Measurements from ENCODE around the gene FAM163B. TPM values are rescaled to one million over a fixed set of nuclear protein-coding genes. Genes with fewer than 3 reads are reported as not detected.

Gene FAM163B
- total RNA-seq, 2 donors from 2014 or later: not detected

DNA sequence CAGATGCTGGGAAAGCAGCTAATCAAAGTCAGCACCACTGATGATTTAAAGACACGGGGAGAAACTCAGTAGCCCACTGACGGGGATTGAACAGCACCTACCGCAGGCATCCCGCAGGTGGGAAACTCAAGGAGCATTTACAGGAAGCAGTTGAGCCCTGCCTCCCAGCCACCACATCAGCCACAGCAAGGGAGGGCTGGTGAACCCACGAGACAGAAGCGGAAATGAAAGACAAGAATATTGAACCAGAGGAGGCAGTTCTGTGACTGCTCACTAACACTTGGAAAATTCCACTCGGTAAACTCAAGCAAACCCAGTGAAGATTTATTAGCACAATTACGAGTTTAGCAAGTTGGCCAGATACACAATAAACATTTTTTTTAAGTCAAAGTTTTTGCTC, 10.6 kb upstream of the FAM163B start:
- Mint-ChIP-seq H3K4me1 (ENCODE audit: low read depth) (peaks cover 33% of the 10 kb centered on the region), H3K36me3 (ENCODE audit: insufficient read depth in 2 of 2) (no peaks in the 10 kb centered on the region), H3K4me3 (peak overlapping the region; percentile 5 to 32), H3K27me3 (ENCODE audit: low read depth) (no peaks in the 10 kb centered on the region), H3K27ac (no peak overlapping the region), H3K9me3 (no peaks in the 10 kb centered on the region)
- DNase-seq (peak; percentile 32 to 42), ATAC-seq (replicated peaks in 1 of 2) (peak; percentile 60 to 61)

DNA sequence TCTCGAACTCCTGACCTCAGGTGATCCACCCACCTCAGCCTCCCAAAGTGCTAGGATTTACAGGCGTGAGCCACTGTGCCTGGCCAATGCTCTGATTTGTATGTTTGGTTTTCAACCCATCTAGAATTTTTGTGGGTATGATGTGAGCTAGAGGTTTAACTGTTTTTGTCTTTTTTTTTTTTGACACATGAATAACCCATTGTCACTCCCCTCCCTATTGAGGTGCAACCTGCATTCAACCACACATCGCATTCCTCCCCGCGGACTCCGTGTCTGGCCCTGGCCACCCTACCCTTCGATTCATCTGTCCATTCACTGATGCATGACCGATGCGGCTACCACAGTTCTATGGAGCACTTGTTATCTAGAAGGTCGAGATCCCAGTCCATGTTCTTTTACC, 9.5 kb upstream of the FAM163B start:
- Mint-ChIP-seq H3K36me3 (ENCODE audit: insufficient read depth in 2 of 2) (no peaks in the 10 kb centered on the region), H3K4me1 (ENCODE audit: low read depth) (peaks cover 33% of the 10 kb centered on the region), H3K4me3 (no peak overlapping the region), H3K9me3 (no peaks in the 10 kb centered on the region), H3K27ac (no peak overlapping the region), H3K27me3 (ENCODE audit: low read depth) (no peaks in the 10 kb centered on the region)
- ATAC-seq (replicated peaks in 1 of 2) (no peak), DNase-seq (no peak)

DNA sequence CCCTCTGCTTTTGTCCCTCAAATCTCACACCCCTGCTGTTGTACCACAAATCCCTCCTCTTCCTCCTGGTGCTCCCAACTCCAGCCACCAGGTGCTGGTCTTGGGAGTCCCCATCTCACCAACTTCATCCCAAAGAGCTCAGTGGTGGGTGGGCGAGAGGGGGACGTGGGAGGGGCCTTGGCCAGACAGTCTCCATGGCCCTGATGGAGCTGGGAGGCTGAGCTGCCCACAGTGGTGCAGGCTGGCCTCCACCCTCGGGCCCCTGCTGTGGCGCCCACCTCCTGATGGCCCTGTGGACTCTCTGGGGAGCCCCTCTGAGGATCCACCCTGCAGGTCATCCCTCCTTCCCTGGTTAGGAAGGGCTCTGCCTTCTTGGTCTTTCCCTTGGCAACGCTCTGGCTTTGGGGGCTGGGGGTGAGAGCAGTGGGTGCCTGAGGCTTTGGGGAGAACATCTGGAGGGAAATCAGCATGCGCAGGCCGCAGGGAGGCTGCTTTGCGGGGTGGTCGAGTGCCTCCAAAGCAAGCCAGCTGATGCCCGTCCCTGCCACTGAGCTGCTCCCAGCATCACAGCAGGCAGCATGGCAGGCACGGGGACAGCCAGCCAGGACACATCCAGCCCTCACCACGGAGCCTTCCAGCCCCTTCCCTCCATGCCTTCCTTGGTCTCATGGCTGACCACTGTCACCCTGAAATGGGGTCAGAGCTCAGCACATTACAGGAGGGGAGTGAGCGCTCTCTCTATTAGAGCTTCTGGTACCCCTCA, 7.6 kb upstream of the FAM163B start:
- no peak for DNase-seq
- Mint-ChIP-seq H3K4me3 (no peak overlapping the region), H3K27ac (no peak overlapping the region), H3K36me3 (ENCODE audit: insufficient read depth in 2 of 2) (no peaks in the 10 kb centered on the region), H3K9me3 (no peaks in the 10 kb centered on the region), H3K4me1 (ENCODE audit: low read depth) (peaks cover 24% of the 10 kb centered on the region), H3K27me3 (ENCODE audit: low read depth) (peaks cover 10% of the 10 kb centered on the region)
- no peak for ATAC-seq (replicated peaks in 1 of 2)

DNA sequence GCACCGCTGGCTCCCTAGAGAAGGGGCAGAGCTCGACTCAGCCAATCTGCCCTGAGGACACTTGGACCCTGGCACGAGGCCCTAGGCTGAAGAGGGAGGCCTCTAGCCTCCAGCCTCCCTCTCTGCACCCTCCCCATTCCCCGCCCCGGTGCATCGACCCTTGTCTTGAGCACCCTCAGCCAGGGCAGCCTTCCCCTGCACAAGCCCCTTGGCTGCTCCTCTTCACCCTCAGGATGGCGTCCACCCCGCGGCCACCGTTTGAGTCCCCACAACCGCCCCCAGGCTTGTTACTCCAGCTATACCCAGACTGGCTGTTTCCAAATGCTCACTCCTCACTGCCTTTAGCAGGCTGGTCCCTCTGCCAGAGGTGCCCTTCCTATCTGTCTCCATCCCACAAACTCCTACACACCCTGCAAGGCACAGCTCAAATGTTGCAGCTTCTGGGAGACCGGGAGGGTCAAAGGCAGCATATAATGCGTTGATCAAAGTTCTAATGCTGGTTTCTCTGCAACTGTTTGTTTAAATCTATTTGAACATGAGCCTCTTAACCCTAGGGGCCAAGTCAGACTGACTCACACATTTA, 6.5 kb upstream of the FAM163B start:
- peaks cover 21% of the 10 kb centered on the region for H3K27me3 Mint-ChIP-seq (ENCODE audit: low read depth)
- H3K4me3 Mint-ChIP-seq: no peak overlapping the region
- ATAC-seq (replicated peaks in 1 of 2): no peak
- H3K9me3 Mint-ChIP-seq: no peaks in the 10 kb centered on the region
- peaks cover 12% of the 10 kb centered on the region for H3K4me1 Mint-ChIP-seq (ENCODE audit: low read depth)
- no peaks in the 10 kb centered on the region for H3K36me3 Mint-ChIP-seq (ENCODE audit: insufficient read depth in 2 of 2)
- DNase-seq: no peak
- H3K27ac Mint-ChIP-seq: no peak overlapping the region

DNA sequence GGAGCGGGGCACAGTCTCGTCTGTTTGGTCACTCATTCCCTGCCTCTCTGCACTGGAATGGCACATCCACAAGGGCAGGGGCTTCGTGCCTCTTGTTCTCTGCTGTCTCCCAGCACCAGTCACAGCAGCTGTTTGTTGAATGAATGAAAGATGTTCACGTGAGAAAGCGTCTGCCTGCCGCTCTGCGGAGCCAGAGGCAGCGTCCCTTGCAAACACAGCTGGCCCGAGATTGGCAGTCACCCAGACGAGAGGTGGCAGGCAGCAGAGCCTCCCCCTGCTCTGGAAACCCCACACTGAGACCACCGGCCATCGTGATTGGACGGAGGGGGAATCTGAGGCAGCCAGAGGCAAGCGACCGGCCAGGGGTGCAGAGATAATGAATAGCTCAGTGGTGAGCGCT, 6.0 kb upstream of the FAM163B start:
- H3K36me3 Mint-ChIP-seq (ENCODE audit: insufficient read depth in 2 of 2): no peaks in the 10 kb centered on the region

DNA sequence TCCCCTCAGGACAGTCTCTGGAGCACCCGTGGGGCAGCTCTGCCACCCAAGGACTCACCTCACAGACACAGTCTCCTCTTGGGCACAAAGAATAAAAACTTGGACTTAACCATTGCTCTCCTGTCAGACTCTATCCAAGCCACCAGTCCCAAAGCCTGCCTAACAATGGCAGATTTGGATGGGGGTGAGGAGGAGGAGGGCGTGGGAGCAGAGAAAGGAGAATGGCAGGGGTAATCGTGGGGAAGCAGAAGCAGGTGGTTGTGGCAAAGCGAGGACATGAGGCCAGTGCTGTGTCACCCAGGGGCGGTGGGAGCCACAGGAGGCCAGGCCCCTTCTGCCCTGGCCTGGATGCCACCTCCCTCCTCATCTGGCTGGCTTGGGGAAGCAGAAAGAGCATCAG, 5.5 kb upstream of the FAM163B start:
- H3K27me3 Mint-ChIP-seq (ENCODE audit: low read depth): peaks cover 32% of the 10 kb centered on the region
- ATAC-seq (replicated peaks in 1 of 2) (no peak), DNase-seq (no peak)
- H3K4me1 Mint-ChIP-seq (ENCODE audit: low read depth): peaks cover 2% of the 10 kb centered on the region
- H3K36me3 Mint-ChIP-seq (ENCODE audit: insufficient read depth in 2 of 2): no peaks in the 10 kb centered on the region
- no peak overlapping the region for H3K4me3 Mint-ChIP-seq
- no peak overlapping the region for H3K27ac Mint-ChIP-seq
- H3K9me3 Mint-ChIP-seq: no peaks in the 10 kb centered on the region

More for the DNA sequence above, 6.0 kb upstream of the FAM163B start:
- H3K4me3 Mint-ChIP-seq: no peak overlapping the region
- no peak overlapping the region for H3K27ac Mint-ChIP-seq
- DNase-seq: no peak
- ATAC-seq (replicated peaks in 1 of 2): no peak
- peaks cover 7% of the 10 kb centered on the region for H3K4me1 Mint-ChIP-seq (ENCODE audit: low read depth)
- no peaks in the 10 kb centered on the region for H3K9me3 Mint-ChIP-seq
- H3K27me3 Mint-ChIP-seq (ENCODE audit: low read depth): peaks cover 27% of the 10 kb centered on the region

DNA sequence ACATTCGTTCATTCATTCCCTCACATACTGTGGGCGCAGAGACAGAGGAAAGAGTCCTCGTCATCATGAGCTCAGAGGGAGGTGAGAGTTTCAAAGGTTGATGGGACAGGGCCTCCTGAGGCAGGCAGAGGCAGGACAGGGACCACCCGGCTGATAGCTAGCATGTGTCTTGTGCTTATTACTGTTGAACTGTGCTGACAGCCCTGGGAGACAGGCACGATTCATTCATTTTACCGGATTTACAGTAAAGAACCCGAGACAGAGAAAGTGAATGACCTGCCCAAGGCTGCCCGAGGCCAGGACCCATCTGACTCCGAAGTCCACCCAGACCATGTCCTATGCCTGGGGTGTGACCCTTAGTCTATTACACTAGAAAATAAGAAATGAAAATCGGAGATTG, 4.9 kb upstream of the FAM163B start:
- ATAC-seq (replicated peaks in 1 of 2): no peak
- Mint-ChIP-seq H3K9me3 (no peaks in the 10 kb centered on the region), H3K4me3 (no peak overlapping the region), H3K27ac (no peak overlapping the region), H3K4me1 (ENCODE audit: low read depth) (no peaks in the 10 kb centered on the region), H3K27me3 (ENCODE audit: low read depth) (peaks cover 34% of the 10 kb centered on the region), H3K36me3 (ENCODE audit: insufficient read depth in 2 of 2) (no peaks in the 10 kb centered on the region)
- DNase-seq: no peak

DNA sequence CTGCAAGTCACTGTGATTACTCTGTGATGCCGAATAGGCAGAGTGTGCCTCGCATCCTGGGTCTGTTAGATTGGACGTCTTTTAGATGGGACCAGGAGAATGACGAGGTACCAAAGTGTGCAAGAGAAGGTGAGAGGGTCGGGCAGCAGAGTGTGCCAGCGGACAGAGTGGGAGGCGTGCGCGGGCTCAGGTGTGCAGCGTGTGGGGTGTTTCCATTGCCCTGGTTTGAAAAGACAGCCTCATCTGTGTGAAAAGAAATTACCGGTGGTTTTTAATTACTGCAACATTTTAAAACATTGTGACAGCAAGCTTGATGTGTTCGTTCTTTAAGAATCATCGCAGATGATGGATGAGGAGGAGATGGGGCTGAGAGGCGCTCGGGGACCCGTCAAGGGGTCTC, 4.2 kb upstream of the FAM163B start:
- H3K27ac Mint-ChIP-seq: no peak overlapping the region
- DNase-seq (no peak), ATAC-seq (replicated peaks in 1 of 2) (no peak)
- H3K4me1 Mint-ChIP-seq (ENCODE audit: low read depth): no peaks in the 10 kb centered on the region
- peaks cover 37% of the 10 kb centered on the region for H3K27me3 Mint-ChIP-seq (ENCODE audit: low read depth)
- H3K36me3 Mint-ChIP-seq (ENCODE audit: insufficient read depth in 2 of 2): no peaks in the 10 kb centered on the region
- no peaks in the 10 kb centered on the region for H3K9me3 Mint-ChIP-seq
- H3K4me3 Mint-ChIP-seq: no peak overlapping the region

DNA sequence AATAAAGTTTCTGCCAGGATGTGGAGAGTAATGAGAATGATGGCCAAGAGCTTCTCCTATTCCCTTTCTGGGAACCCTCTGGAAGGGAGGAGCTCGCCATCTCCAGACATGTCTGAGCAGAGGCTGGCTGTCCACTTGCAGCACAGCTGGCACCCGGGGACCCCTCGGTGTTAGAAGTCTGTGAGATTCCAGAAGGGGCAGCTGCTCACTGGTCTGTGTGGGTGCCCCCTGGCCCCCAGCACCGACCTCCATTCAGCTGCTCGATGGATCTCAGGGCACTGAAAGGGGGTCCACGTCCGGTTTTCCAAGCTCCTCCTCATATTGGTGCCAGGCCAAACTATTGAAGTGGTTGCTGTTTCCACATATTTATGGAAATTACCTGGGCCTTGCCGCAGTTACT, 3.6 kb upstream of the FAM163B start:
- no peaks in the 10 kb centered on the region for H3K9me3 Mint-ChIP-seq
- no peak for ATAC-seq (replicated peaks in 1 of 2)
- no peak overlapping the region for H3K27ac Mint-ChIP-seq
- no peak overlapping the region for H3K4me3 Mint-ChIP-seq
- no peak for DNase-seq
- H3K36me3 Mint-ChIP-seq (ENCODE audit: insufficient read depth in 2 of 2): no peaks in the 10 kb centered on the region
- no peaks in the 10 kb centered on the region for H3K4me1 Mint-ChIP-seq (ENCODE audit: low read depth)
- H3K27me3 Mint-ChIP-seq (ENCODE audit: low read depth): peaks cover 41% of the 10 kb centered on the region

DNA sequence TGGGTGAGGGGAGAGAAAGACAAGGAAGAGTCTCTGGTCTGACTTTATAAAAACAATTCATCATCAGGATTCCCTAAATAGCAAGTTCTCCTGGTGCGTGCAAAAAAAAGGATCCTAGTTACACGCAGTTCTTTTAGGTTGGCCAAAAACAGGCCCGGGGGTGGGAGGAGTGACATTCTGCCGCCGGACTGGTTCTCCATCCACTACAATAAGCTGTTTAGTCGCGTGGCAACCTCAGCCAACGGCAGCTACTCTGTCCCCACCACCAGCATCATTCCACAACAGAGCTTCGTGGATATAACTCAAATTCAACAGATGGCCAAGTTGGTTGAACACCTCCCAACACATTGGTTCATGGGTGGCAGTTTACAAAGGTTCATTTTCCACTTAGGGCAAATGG, 2.9 kb upstream of the FAM163B start:
- H3K27me3 Mint-ChIP-seq (ENCODE audit: low read depth): peaks cover 41% of the 10 kb centered on the region
- H3K36me3 Mint-ChIP-seq (ENCODE audit: insufficient read depth in 2 of 2): no peaks in the 10 kb centered on the region
- no peaks in the 10 kb centered on the region for H3K4me1 Mint-ChIP-seq (ENCODE audit: low read depth)
- ATAC-seq (replicated peaks in 1 of 2): no peak
- H3K27ac Mint-ChIP-seq: no peak overlapping the region
- no peak for DNase-seq
- H3K4me3 Mint-ChIP-seq: no peak overlapping the region
- no peaks in the 10 kb centered on the region for H3K9me3 Mint-ChIP-seq

DNA sequence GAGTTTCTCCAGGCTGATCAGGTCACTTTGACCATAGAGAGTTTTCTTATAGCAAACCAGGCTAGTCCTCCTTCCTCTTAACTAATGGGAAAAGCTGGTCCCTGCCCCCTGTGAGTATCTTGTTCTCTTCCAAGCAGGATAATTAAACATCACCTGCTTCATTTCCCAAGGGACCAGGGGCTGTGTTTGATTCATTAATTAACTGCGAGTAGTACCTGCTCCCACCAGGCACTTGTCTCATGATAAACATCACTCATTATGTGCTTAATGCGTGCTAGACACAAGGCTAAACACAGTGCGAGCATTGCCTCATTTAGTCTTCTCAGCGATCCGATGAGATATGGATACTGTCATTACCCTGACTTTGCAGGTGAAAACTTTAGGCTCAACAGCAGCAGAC, 1.7 kb upstream of the FAM163B start:
- no peaks in the 10 kb centered on the region for H3K4me1 Mint-ChIP-seq (ENCODE audit: low read depth)
- H3K9me3 Mint-ChIP-seq: no peaks in the 10 kb centered on the region
- peaks cover 41% of the 10 kb centered on the region for H3K27me3 Mint-ChIP-seq (ENCODE audit: low read depth)
- no peak overlapping the region for H3K27ac Mint-ChIP-seq
- DNase-seq (no peak), ATAC-seq (replicated peaks in 1 of 2) (no peak)
- no peak overlapping the region for H3K4me3 Mint-ChIP-seq
- H3K36me3 Mint-ChIP-seq (ENCODE audit: insufficient read depth in 2 of 2): no peaks in the 10 kb centered on the region

DNA sequence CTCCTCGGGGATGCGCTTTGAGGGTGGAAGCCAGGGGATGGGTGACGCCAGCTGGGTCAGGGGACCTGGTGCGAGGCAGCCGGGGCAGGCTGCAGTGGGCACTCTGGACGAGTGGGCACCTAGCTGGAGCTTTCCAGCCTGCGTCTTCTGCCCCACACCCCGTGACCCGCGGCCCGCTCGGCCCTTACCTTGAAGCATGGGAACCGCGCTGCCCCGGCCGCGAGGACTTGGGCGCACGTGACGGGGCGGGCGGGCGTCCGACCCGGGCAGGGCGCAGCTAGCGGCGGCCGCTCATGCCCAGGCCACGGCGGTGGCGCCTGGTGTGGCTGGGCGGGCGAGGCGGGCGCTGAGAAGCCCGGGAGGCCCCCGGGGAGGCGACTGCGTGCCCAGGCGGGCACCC, 300 bp downstream of the FAM163B start:
- Mint-ChIP-seq H3K4me3 (no peak overlapping the region), H3K27me3 (ENCODE audit: low read depth) (peaks cover 41% of the 10 kb centered on the region), H3K9me3 (no peaks in the 10 kb centered on the region), H3K4me1 (ENCODE audit: low read depth) (no peaks in the 10 kb centered on the region), H3K27ac (no peak overlapping the region), H3K36me3 (ENCODE audit: insufficient read depth in 2 of 2) (no peaks in the 10 kb centered on the region)
- ATAC-seq (replicated peaks in 1 of 2) (no peak), DNase-seq (no peak)

DNA sequence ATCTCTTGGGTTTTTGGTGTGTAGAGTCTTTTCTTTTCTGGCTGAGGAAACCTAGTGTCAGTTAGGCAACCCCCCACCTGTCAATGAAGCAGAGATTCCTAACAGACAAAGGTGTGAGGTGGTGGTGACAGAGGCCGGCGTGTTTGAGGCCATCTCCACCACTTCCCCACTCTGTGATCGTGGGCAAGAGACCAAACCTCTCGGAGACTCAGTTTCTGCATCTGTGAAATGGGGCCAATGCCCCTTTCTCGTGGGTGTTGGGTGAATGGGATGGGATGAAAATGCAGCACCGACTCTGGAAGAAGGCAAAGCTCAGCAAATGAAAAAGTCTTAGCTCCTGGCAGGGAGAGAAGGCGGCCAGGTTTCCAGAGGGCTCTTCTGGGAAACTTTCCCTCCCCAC, 807 bp downstream of the FAM163B start:
- Mint-ChIP-seq H3K9me3 (no peaks in the 10 kb centered on the region), H3K27me3 (ENCODE audit: low read depth) (peaks cover 39% of the 10 kb centered on the region), H3K36me3 (ENCODE audit: insufficient read depth in 2 of 2) (no peaks in the 10 kb centered on the region), H3K27ac (no peak overlapping the region), H3K4me3 (no peak overlapping the region), H3K4me1 (ENCODE audit: low read depth) (no peaks in the 10 kb centered on the region)
- ATAC-seq (replicated peaks in 1 of 2) (no peak), DNase-seq (no peak)

DNA sequence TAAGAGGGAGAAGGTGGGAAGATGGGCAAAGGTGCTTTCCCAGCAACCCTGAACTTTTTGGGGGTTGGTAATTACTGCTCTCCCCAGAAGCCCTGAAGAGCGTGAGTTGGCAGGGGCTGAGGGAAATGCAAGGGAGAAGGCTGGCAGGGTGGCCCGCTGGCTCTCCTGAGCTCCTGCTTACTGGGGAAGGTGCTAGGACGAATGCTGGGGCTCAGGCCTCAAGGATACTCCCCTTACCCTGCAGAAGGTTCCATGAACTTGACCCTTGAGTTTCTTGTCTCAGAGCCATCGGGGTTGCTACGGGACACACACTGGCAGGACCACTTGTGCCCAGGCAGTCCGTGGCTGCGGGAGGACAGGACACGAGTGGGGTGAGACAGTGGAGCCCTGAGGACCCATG, 1.2 kb downstream of the FAM163B start:
- Mint-ChIP-seq H3K27ac (no peak overlapping the region), H3K36me3 (ENCODE audit: insufficient read depth in 2 of 2) (no peaks in the 10 kb centered on the region), H3K9me3 (no peaks in the 10 kb centered on the region), H3K27me3 (ENCODE audit: low read depth) (peaks cover 35% of the 10 kb centered on the region), H3K4me3 (no peak overlapping the region), H3K4me1 (ENCODE audit: low read depth) (no peaks in the 10 kb centered on the region)
- DNase-seq (no peak), ATAC-seq (replicated peaks in 1 of 2) (no peak)
